Measurements from ENCODE around the gene WDPCP. TPM values are rescaled to one million over a fixed set of nuclear protein-coding genes. Genes with fewer than 3 reads are reported as not detected.

WDPCP gene
- total and polyA plus RNA-seq, 2 of the 8 experiments (the other 6 are each of a cell fraction or from before 2014, with no cell fraction given), result 9.3 to 25.8 TPM

DNA sequence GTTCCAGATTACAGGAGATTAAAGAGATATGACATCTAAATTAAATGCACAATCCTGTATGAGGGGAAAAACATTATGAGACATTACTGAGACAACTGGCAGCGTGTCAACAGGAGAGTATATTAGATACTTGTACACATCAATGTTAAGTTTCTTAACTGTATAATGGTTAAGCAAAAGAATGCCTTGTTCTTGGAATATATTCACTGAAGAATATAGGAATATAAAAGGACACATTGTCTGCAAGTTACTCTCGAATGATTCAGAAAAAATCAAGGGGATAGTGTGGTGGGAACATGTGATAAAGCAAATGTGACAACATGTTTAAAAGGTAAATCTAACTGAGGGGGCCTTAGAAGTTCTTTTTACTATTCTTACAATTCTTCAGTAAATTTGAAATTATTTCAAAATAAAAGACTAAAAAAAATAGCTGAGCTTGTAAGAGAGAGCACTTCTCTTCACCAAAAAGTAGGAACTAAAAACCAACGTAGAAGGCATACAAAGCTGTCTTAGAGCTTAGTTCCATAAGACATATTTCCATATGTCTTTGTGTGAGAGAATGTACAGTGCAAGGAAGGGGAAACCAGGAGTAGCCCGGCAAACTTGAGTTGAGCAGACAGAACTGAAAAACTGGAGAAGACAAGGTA, 7.5 kb downstream of the WDPCP start:
- H3K14ac ChIP-seq (ENCODE audit: insufficient read length), result no peak overlapping the region
- no peaks in the 10 kb centered on the region for H3K36me3 ChIP-seq (ENCODE audit: control insufficient read depth in 2 of 4, insufficient read depth in 4 of 4, low read length in 3 of 4)
- H4K5ac ChIP-seq (ENCODE audit: insufficient read length, low read depth, low read length), result no peak overlapping the region
- no peaks in the 10 kb centered on the region for H4K20me1 ChIP-seq (replicated peaks in 1 of 2; ENCODE audit: control insufficient read depth in 1 of 2, insufficient read depth in 2 of 2, low read length in 2 of 2)
- no peak overlapping the region for H3K56ac ChIP-seq (replicated peaks; ENCODE audit: insufficient read length, low read depth, low read length)
- H2BK20ac ChIP-seq (ENCODE audit: low read length), result no peak overlapping the region
- no peak overlapping the region for H4K91ac ChIP-seq (replicated peaks; ENCODE audit: insufficient read length, low read length)
- no peaks in the 10 kb centered on the region for H3K23me2 ChIP-seq (ENCODE audit: low read depth, low read length)
- H3K9me3 ChIP-seq (ENCODE audit: insufficient read depth in 2 of 2, low read depth in 1 of 2, low read length in 1 of 2), result no peaks in the 10 kb centered on the region
- ChIA-PET CTCF (ENCODE audit: partially characterized antibody) (no interaction called here), POLR2A (ENCODE audit: partially characterized antibody) (no interaction called here)
- 87% methylated on average over 4 of the region's 4 CpGs; no CpG with 5 or more reads in 1 of the 2 experiments for WGBS, 2 experiments (ENCODE audit: extremely low coverage in 1 of 2, insufficient coverage in 1 of 2, insufficient read length in 1 of 2, insufficient replicate concordance in 2 of 2, low coverage in 1 of 2, low lambda C conversion rate in 2 of 2, missing lambda C conversion rate in 1 of 2)
- H2BK15ac ChIP-seq (ENCODE audit: low read length), result no peak overlapping the region
- H3K23ac ChIP-seq (ENCODE audit: insufficient read length), result no peak overlapping the region
- no peak overlapping the region for H3K18ac ChIP-seq (ENCODE audit: extremely low read depth, low read length)
- peaks cover 2% of the 10 kb centered on the region; the same call in 1 of the 2 replicates for H3K79me1 ChIP-seq (ENCODE audit: low read depth, low read length)
- no peak overlapping the region for H3K4me3 ChIP-seq (ENCODE audit: extremely low read depth in 1 of 4, insufficient read depth in 2 of 4, low read depth in 3 of 4, low read length in 4 of 4)
- H3K4ac ChIP-seq (replicated peaks; ENCODE audit: insufficient read length, low read depth, low read length), result no peak overlapping the region
- H3K27ac ChIP-seq (ENCODE audit: low read depth, low read length), result no peak overlapping the region
- H3K4me1 ChIP-seq (replicated peaks in 1 of 4; ENCODE audit: control insufficient read depth in 3 of 4, insufficient read depth in 4 of 4, low read length in 3 of 4), result peaks cover 0 to 12% (median 5%) of the 10 kb centered on the region in 4 experiments; a peak in 3 of 7 replicates
- H3K4me2 ChIP-seq (ENCODE audit: insufficient read depth in 1 of 2, low read depth in 2 of 2, low read length in 2 of 2), result no peak overlapping the region
- no peak overlapping the region for H2BK12ac ChIP-seq (ENCODE audit: low read depth, low read length)
- H2BK120ac ChIP-seq (replicated peaks; ENCODE audit: low read depth, low read length), result no peak overlapping the region
- FAIRE-seq (no peak), DNase-seq (ENCODE audit: low read depth in 1 of 2, low spot score in 2 of 2) (no peak)
- peak overlapping the region in 2 of 4 experiments; percentile 34 to 37; a peak in 2 of 7 replicates for H3K9ac ChIP-seq (replicated peaks in 1 of 4; ENCODE audit: extremely low read depth in 1 of 4, low read depth in 3 of 4, low read length in 3 of 4)
- H2BK5ac ChIP-seq (ENCODE audit: low read depth, low read length), result no peak overlapping the region
- no peak overlapping the region for H2AFZ ChIP-seq (ENCODE audit: low read length)
- H4K8ac ChIP-seq (ENCODE audit: extremely low read depth, insufficient read depth, low read length), result no peak overlapping the region
- peaks cover 0 to 100% of the 10 kb centered on the region in 2 experiments; a peak in 3 of 4 replicates for H3K79me2 ChIP-seq (ENCODE audit: control insufficient read depth in 1 of 2, insufficient read depth in 2 of 2, low read length in 2 of 2)
- no peaks in the 10 kb centered on the region for H3K27me3 ChIP-seq (replicated peaks in 1 of 4; ENCODE audit: control insufficient read depth in 3 of 4, extremely low read depth in 1 of 4, insufficient read depth in 3 of 4, low read length in 3 of 4)
- no peak overlapping the region for H2AK5ac ChIP-seq (ENCODE audit: low read depth, low read length)
- TF ChIP-seq CHD1 (IDR thresholded peaks at IDR 0.05; ENCODE audit: low read depth, low read length) (no peak), MAX (IDR thresholded peaks at IDR 0.05) (no peak), SP1 (IDR thresholded peaks at IDR 0.05; ENCODE audit: low read depth, low read length) (no peak), SP4 (IDR thresholded peaks at IDR 0.05; ENCODE audit: low read length) (no peak), RFX5 (IDR thresholded peaks at IDR 0.05; ENCODE audit: borderline replicate concordance, low read depth, low read length) (no peak), BACH1 (IDR thresholded peaks at IDR 0.05; ENCODE audit: low read length) (no peak)
